SU-DHL-6 (cell line): ENCODE measurements around the gene ACOT6.

ENCODE experiments used
- CTCF ChIP-seq: fragments of 200-600 bp; sonication (generic); IDR thresholded peaks from one replicate; pipeline ENCODE4 v1.5.1; 2017; ENCODE audit warnings: antibody characterized with exemption, mild to moderate bottlenecking, low read length, moderate library complexity; ENCODE audit not compliant: insufficient read depth, poor library complexity, severe bottlenecking
- EZH2phosphoT487 ChIP-seq: fragments of 200-600 bp; sonication (generic), shearing (Covaris generic); conservative IDR thresholded peaks from 2 replicates; pipeline ENCODE4 v1.6.1; 2018; ENCODE audit warnings: mild to moderate bottlenecking, antibody characterized with exemption, low read length, moderate library complexity, mixed read lengths

DNA sequence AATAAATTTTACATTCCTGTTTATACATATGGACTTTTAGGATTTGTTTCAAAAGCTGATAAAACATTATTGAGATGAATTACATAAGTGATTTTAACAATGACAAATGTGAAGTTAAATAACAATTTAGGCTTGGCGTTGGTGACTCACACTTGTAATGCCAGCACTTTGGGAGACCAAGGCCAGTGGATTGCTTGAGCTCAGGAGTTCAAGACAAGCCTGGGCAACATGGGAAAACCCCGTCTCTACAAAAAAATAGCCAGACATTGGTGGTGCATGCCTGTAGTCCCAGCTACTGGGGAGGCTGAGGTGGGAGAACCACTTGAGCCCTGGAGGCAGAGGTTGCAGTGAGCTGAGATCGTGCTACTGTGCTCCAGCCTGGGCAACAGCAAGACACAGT is 35.9 kb upstream of the ACOT6 start:
- TF ChIP-seq CTCF = no peak
- no peak for TF ChIP-seq EZH2phosphoT487
